NCI-H2227 treated with DMSO at 0.1 percent for 48 hours (cell line): ENCODE results near the gene ENO3.

Experiments
- DNase-seq: peaks from one replicate; lab custom pipeline; 2025; lab: John Stamatoyannopoulos, UW

Gene ENO3

GRCh38 chr17:4973256-4974114, 22.6 kb downstream of the ENO3 start:
- DNase-seq = no peak

GRCh38 chr17:4974115-4974670, 23.3 kb downstream of the ENO3 start:
- no peak for DNase-seq

GRCh38 chr17:4978726-4979125, 27.8 kb downstream of the ENO3 start:
- DNase-seq = no peak

DNA sequence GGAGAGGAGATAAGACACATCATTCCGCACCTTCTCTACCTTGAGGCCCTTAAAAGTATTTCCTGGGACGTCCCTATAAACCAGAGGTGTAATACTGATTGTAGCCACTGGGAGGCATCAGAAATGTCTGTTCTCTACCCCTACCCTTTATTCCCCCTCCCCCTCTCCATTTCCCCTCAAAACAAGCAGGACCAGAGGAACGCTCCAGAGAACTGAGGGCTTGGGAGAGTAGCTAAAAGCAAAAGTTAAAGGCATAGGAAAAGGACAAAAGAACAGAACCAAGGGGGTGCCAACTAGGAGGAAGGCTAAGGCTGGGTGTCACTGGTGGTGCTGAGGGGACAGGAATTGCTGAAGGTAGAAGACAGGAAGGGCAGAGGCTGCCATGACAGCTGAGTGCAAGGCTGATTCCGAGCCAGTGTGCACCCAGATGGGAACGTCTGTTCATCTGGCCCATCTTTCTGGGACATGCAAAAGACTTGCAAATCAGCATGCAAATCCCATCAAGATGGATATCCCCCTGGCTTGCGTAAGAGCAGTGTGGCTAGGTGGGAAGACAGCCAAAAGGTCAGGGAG, 29.8 kb downstream of the ENO3 start:
- peak; percentile 28 for DNase-seq

- no peak for DNase-seq
These were observed 31.4 kb downstream of the ENO3 start for GRCh38 chr17:4982305-4982704.

DNA sequence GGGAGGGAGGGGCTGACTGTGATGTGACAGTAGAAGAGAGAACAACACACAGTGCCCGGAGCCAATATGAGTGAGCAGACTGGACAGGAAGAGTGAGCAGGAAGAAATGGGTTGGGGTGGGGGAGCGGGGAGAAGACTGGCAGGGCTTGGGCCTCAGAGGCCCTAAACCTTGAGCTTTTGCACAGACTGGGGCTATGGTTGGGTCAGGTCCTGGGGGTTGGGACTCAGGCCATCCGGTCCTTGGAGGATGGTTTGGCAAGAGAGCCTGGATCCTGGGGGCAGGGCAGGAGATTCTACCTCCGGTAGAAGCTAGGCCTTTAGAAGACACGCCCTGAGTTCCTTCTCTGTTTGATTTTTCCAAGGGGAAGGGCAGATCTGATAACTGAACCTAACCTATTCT, 35.5 kb downstream of the ENO3 start:
- DNase-seq = no peak

DNA sequence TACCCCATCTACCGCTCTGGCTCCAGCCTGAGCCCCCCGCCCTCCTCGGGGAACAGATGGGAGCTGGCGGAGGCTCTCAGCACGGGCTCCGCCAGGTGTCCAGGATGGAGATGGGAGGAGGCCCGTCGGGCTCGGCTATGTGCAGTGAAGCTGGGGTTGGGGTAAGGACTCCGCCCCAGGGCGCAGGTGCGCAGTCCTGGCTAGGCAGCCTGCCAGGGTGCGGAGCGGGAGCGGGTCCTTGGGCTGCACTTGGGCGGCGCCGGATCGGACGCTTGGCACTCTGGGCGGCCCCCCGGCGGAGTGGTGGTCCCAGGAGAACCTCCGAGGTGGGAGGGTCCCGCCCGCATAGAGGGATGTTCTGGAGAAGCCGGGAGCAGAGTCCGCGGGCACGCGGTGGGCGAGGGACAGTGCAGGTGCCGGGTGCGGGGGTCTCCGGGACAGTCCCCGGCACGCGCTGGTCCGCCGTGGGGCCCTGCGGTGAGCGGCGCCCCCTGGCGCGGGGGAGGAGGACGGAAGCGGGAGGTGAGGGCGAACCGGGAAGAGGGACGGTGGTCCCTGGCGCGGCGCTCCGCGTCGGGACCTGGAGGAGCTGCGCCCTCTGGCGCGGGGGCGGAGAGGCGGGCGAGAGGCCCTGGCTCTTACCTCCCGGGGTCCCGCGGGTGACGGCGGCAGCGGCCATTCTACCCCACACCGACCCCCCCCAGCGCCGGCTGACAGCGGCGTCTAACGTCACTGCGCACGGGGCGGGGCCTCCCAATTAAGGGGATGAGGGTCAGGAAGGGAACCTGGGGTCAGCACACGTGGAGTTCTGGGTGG, 36.2 kb downstream of the ENO3 start, which contains the start of gene CAMTA2:
CAMTA2 (minus strand) TSS at position 725 of the 816 bp plus-strand sequence. CDS start 1,453 bp downstream, outside the sequence.
- DNase-seq = peak; percentile 38

GRCh38 chr17:4987767-4988567, 37.0 kb downstream of the ENO3 start:
- no peak for DNase-seq

GRCh38 chr17:4994081-4994595, 43.2 kb downstream of the ENO3 start:
- no peak for DNase-seq

GRCh38 chr17:4997302-4998026, 46.5 kb downstream of the ENO3 start, which contains the start of the genes INCA1 and KIF1C:
TSS of gene INCA1 (minus strand) at chr17:4997522. CDS start at chr17:4994437, 3,085 bp downstream.
TSS of gene KIF1C (plus strand) at chr17:4997950. CDS start at chr17:5000247, 2,297 bp downstream.
- DNase-seq = peak; percentile 75

- no peak for DNase-seq
These were observed 47.3 kb downstream of the ENO3 start for GRCh38 chr17:4998027-4998731.

GRCh38 chr17:4998732-4999429, 48.0 kb downstream of the ENO3 start:
- DNase-seq = no peak

DNA sequence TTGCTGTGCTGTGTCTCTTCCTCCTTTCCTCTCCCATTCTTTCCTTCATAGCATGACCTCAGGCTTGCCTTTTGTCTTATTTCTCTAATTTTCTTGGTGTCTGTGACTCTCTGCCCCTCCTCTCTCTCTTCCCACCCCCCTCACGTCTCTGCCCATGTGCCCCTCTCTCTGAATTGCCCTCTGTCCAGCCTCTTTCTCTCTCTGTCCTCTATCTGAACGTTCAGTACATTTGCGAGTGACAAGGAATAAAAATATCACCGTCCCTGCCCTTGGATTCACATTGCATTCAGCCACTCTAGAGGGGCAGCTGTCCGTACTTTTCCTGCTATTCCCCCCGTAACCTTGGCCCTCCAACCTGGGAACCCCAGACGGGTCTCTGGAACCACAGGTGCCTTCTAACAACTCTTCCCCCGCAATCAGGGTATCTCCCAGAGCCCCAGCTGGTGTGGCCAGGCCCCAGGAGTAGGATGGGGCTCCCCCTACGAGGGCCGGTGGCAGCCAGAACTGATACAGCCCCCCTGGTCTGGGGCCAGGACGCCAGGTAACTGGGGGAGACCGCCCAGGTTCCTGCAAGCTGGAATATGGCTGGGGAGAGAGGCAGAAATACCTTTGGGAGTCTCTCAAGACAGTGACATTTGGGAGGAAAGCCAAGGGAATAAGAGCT, 48.6 kb downstream of the ENO3 start:
- DNase-seq = no peak

DNA sequence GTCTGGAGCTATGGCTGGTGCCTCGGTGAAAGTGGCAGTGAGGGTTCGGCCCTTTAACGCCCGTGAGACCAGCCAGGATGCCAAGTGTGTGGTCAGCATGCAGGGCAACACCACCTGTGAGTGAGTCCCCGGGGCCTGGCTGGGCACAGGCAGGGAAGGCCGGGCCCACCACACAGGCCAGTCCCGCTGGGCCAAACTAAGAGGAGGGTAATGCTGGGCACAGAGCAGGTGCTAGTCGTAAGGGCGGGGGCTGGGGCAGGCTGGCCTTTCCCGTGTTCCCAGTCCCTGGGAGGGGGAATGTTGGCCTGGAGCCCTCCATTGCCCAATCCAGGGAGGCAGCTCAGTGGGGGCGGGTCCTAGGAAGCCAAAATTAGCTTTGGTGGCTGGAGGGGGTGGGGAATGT, 49.3 kb downstream of the ENO3 start:
- no peak for DNase-seq

- no peak for DNase-seq
These were observed 51.3 kb downstream of the ENO3 start for GRCh38 chr17:5002121-5002788.

- no peak for DNase-seq
These were observed 52.4 kb downstream of the ENO3 start for GRCh38 chr17:5003214-5003867.
